HepG2 (cell line): Measurements from ENCODE around the gene ISOC2. TPM values are rescaled to one million over a fixed set of nuclear protein-coding genes. Genes with fewer than 3 reads are reported as not detected.

Source experiments
- ATAC-seq: fragments of 200-7000 bp; cut with Tn5 transposase; 3 replicates; pipeline ENCODE4 v1.9.1; 2020; ENCODE audit warnings: mild to moderate bottlenecking, moderate library complexity
- BruUV-seq: library from RNA; stranded (reverse); fragments of 400-500 nt; replicated peaks from 2 replicates; lab custom pipeline; 2021; lab: Mats Ljungman, UMichigan
- CTCF ChIA-PET: fragments of 300-600 bp; formaldehyde crosslinking; extraction: SDS; loops from one replicate; lab custom pipeline; 2021; ENCODE audit warnings: low total read pairs, inconsistent platforms, low intra/inter-chr PET ratio; lab: Yijun Ruan, JAX
- POLR2A ChIA-PET: fragments of 350-600 bp; sonication (Branson Sonifier 250); formaldehyde crosslinking; loops from one replicate; lab custom pipeline; 2020; ENCODE audit warnings: antibody characterized with exemption, inconsistent platforms; lab: Yijun Ruan, JAX
- DNase-seq: peaks from one replicate; pipeline ENCODE4 v3.0.0-alpha.2; 2015; ENCODE audit warnings: low spot score
- FAIRE-seq: peaks from 3 replicates; lab custom pipeline; 2011; peaks lifted over from hg19 to GRCh38; lab: Jason Lieb, UNC
- H2AFZ ChIP-seq: one replicate; pipeline ENCODE4 v1.6.1; 2011; ENCODE audit warnings: low read length, inconsistent platforms
- H3K27ac ChIP-seq: fragments of 300-600 bp; 3 replicates; pipeline ENCODE4 v1.8.0; 2011; ENCODE audit warnings: mixed run types, mild to moderate bottlenecking, mixed read lengths, low read length, inconsistent platforms; ENCODE audit not compliant: insufficient read depth; ENCODE audit errors: extremely low read length
- H3K27me3 ChIP-seq, 2 experiments: fragments of 200-600 bp in 1 of 2; 2 replicates in 1 of 2; 3 replicates in 1 of 2; pipeline versions ENCODE4 v1.6.0 to v1.8.0; 2011; ENCODE audit warnings: low read length in 2 of 2, mild to moderate bottlenecking in 2 of 2, moderate library complexity in 2 of 2, inconsistent platforms in 1 of 2; ENCODE audit not compliant: insufficient read depth in 2 of 2, control insufficient read depth in 1 of 2
- H3K36me3 ChIP-seq, 2 experiments: fragments of 200-600 bp in 1 of 2; replicated peaks in 1 of 2; 2 replicates in 1 of 2; 3 replicates in 1 of 2; pipeline versions ENCODE4 v1.5.1 to v1.8.0; 2011; ENCODE audit warnings: low read length in 2 of 2, inconsistent platforms in 1 of 2; ENCODE audit not compliant: insufficient read depth in 2 of 2, control insufficient read depth in 1 of 2
- H3K4me1 ChIP-seq: 2 replicates; pipeline ENCODE4 v1.5.1; 2012; ENCODE audit warnings: low read length, inconsistent platforms; ENCODE audit not compliant: insufficient read depth
- H3K4me2 ChIP-seq: 2 replicates; pipeline ENCODE4 v1.6.0; 2011; ENCODE audit warnings: low read depth, low read length, inconsistent platforms
- H3K4me3 ChIP-seq, 3 experiments: fragments of 200-600 bp in 1 of 3; sonication (generic), shearing (Covaris generic) in 1 of 3; replicated peaks in 1 of 3; 2 replicates each; pipeline ENCODE4 v1.5.1; 2011 to 2016; ENCODE audit warnings: low read length in 3 of 3, inconsistent platforms in 2 of 3, low read depth in 2 of 3, mild to moderate bottlenecking in 2 of 3, control low read depth in 1 of 3, mixed read lengths in 1 of 3; ENCODE audit not compliant: insufficient read depth in 1 of 3
- H3K79me2 ChIP-seq: one replicate; pipeline ENCODE4 v1.6.1; 2011; ENCODE audit warnings: low read length, inconsistent platforms; ENCODE audit not compliant: insufficient read depth
- H3K9ac ChIP-seq: 2 replicates; pipeline ENCODE4 v1.6.0; 2011; ENCODE audit warnings: mild to moderate bottlenecking, low read depth, low read length, inconsistent platforms; ENCODE audit not compliant: insufficient read depth
- H3K9me3 ChIP-seq: 2 replicates; pipeline ENCODE4 v1.5.1; 2012; ENCODE audit warnings: mild to moderate bottlenecking, low read length
- H4K20me1 ChIP-seq: 2 replicates; pipeline ENCODE4 v1.6.0; 2011; ENCODE audit warnings: inconsistent platforms, mild to moderate bottlenecking, low read length, moderate library complexity; ENCODE audit not compliant: insufficient read depth
- DNMT3B ChIP-seq: conservative IDR thresholded peaks from 2 replicates; pipeline ENCODE4 v1.6.1; 2016; ENCODE audit warnings: missing biosample characterization, control low read depth
- FOXM1 ChIP-seq: sonication (generic); formaldehyde crosslinking; IDR thresholded peaks from 2 replicates; pipeline ENCODE4 v1.5.0; 2020; ENCODE audit warnings: missing genetic modification reagents
- GABPA ChIP-seq, 2 experiments: IDR thresholded peaks; 2 replicates each; pipeline ENCODE4 v1.6.1; 2011 to 2016; ENCODE audit warnings: low read depth in 2 of 2, low read length in 1 of 2, missing biosample characterization in 1 of 2, missing genetic modification characterization in 1 of 2
- GABPB1 ChIP-seq: IDR thresholded peaks from 2 replicates; pipeline ENCODE4 v1.6.1; 2016; ENCODE audit warnings: mild to moderate bottlenecking, missing genetic modification reagents, moderate library complexity, missing compliant biosample characterization
- GRHL1 ChIP-seq: sonication (generic); formaldehyde crosslinking; conservative IDR thresholded peaks from 2 replicates; pipeline ENCODE4 v1.8.0; 2022; ENCODE audit warnings: missing genetic modification reagents
- HCFC1 ChIP-seq: fragments of 150-350 bp; IDR thresholded peaks from 2 replicates; pipeline ENCODE4 v1.6.1; 2014; ENCODE audit warnings: low read depth, low read length
- KAT8 ChIP-seq: IDR thresholded peaks from 2 replicates; pipeline ENCODE4 v1.6.1; 2016; ENCODE audit warnings: missing genetic modification reagents, missing compliant biosample characterization
- KLF16 ChIP-seq, 2 experiments: sonication (generic) in 1 of 2; formaldehyde crosslinking in 1 of 2; IDR thresholded peaks; 2 replicates each; pipeline versions ENCODE4 v1.6.1 to v1.8.0; 2016 to 2023; ENCODE audit warnings: missing genetic modification reagents in 2 of 2, missing compliant biosample characterization in 1 of 2
- MAFG ChIP-seq: sonication (generic); formaldehyde crosslinking; IDR thresholded peaks from 2 replicates; pipeline ENCODE4 v1.5.1; 2020; ENCODE audit warnings: mild to moderate bottlenecking, missing genetic modification reagents
- MBD4 ChIP-seq: IDR thresholded peaks from 2 replicates; pipeline ENCODE4 v1.6.1; 2012; ENCODE audit warnings: low read length, inconsistent platforms, borderline replicate concordance
- MED1 ChIP-seq: sonication (generic); formaldehyde crosslinking; IDR thresholded peaks from 2 replicates; pipeline ENCODE4 v1.4.0; 2020; ENCODE audit warnings: missing genetic modification reagents
- SAP130 ChIP-seq: IDR thresholded peaks from 2 replicates; pipeline ENCODE4 v1.6.1; 2016; ENCODE audit warnings: low read depth
- ZNF264 ChIP-seq: sonication (generic); formaldehyde crosslinking; IDR thresholded peaks from 2 replicates; pipeline ENCODE4 v1.4.0; 2020; ENCODE audit warnings: missing genetic modification reagents
- ZNF362 ChIP-seq: sonication (generic); formaldehyde crosslinking; IDR thresholded peaks from 2 replicates; pipeline ENCODE4 v1.4.0; 2020; ENCODE audit warnings: missing genetic modification reagents, mild to moderate bottlenecking, borderline replicate concordance
- ZNF414 ChIP-seq: sonication (generic); formaldehyde crosslinking; IDR thresholded peaks from 2 replicates; pipeline ENCODE4 v1.5.0; 2020; ENCODE audit warnings: missing genetic modification reagents
- ZNF672 ChIP-seq: sonication (generic); formaldehyde crosslinking; IDR thresholded peaks from 2 replicates; pipeline ENCODE4 v1.8.1; 2022; ENCODE audit warnings: missing genetic modification reagents
- ZNF777 ChIP-seq: sonication (generic); formaldehyde crosslinking; IDR thresholded peaks from 2 replicates; pipeline ENCODE4 v1.4.0; 2020; ENCODE audit warnings: missing genetic modification reagents
- ZSCAN20 ChIP-seq: sonication (generic); formaldehyde crosslinking; IDR thresholded peaks from 2 replicates; pipeline ENCODE4 v1.4.0; 2020; ENCODE audit warnings: missing genetic modification reagents, mild to moderate bottlenecking, borderline replicate concordance
- whole genome bisulfite sequencing: methylation state at CpG from one replicate; pipeline ENCODE4 v1.1.6; 2017; ENCODE audit warnings: low lambda C conversion rate; 5-methylcytosine and 5-hydroxymethylcytosine counted together
- in situ Hi-C: cut with HindIII; loops from 2 replicates; pipeline ENCODE4 v1.10.0; 2017; ENCODE audit warnings: low pct_unique_long_range_greater_than_20kb; ENCODE audit not compliant: extremely low pct_ligation_motif_present
- intact Hi-C: fragments of 100-400 bp; cut with micrococcal nuclease; formaldehyde crosslinking; loops from one replicate; pipeline ENCODE4 v1.10.0; 2022; ENCODE audit not compliant: unreplicated experiment
- polyA plus RNA-seq, 8 experiments: library from polyadenylated mRNA; depleted of rRNA in 3 of 8; stranded (reverse) in 7 of 8; unstranded in 1 of 8; fragments of >200 nt; fragmentation: Illumina TruSeq in 4 of 8; extraction: Trizol in 4 of 8; gene quantifications; 2 replicates each; pipeline versions ENCODE4 v1.2.1 to v1.2.3, GENCODE V29; 2011 to 2016; ENCODE audit warnings: low read depth in 4 of 8, missing spikeins in 1 of 8, mixed read lengths in 1 of 8; ENCODE audit not compliant: insufficient read depth in 1 of 8
- total RNA-seq, 5 experiments: library from RNA; depleted of rRNA; stranded (reverse); fragments of >200 nt; fragmentation: Illumina TruSeq; extraction: Trizol; gene quantifications; 2 replicates each; pipeline ENCODE4 v1.2.3, GENCODE V29; 2016; ENCODE audit warnings: low read depth in 1 of 5

Gene ISOC2
- total and polyA plus RNA-seq, 2 of the 13 experiments (the other 11 are each of a cell fraction or from before 2014, with no cell fraction given): 76.8 to 105 TPM

GRCh38 chr19:55472463-55472862 lies 11.0 kb upstream of the ISOC2 start:
- intact Hi-C loops (no loop called here), in situ Hi-C loops (no loop called here)
- Histone ChIP-seq H4K20me1 (no peaks in the 10 kb centered on the region), H2AFZ (no peak overlapping the region), H3K4me3 (no peak overlapping the region; a peak in 1 of 6 replicates), H3K9me3 (no peaks in the 10 kb centered on the region), H3K4me2 (peak overlapping the region; percentile 45; the same call in 1 of the 2 replicates), H3K4me1 (peaks cover 51% of the 10 kb centered on the region), H3K79me2 (no peaks in the 10 kb centered on the region), H3K9ac (peak overlapping the region; percentile 22; the same call in 1 of the 2 replicates), H3K27me3 (no peaks in the 10 kb centered on the region; a peak in 2 of 5 replicates), H3K36me3 (no peaks in the 10 kb centered on the region), H3K27ac (no peak overlapping the region)
- peak; percentile 55 for DNase-seq
- ChIA-PET POLR2A (interaction anchor here (1.4 kb wide), 1 partner anchor 11 kb away, joined by 4 read pairs; the partner anchor contains the start of gene ISOC2), CTCF (no interaction called here)
- no peak for FAIRE-seq
- WGBS: 85% methylated on average over 4 of the region's 8 CpGs
- no peak for ATAC-seq
- BruUV-seq: no TSS peak
- TF ChIP-seq ZSCAN20 (CRISPR knock-in tag) (no peak), KLF16 (CRISPR knock-in tag; IDR thresholded peaks at IDR 0.05) (no peak), HCFC1 (no peak), FOXM1 (CRISPR knock-in tag) (no peak), GRHL1 (CRISPR knock-in tag) (no peak), ZNF414 (CRISPR knock-in tag) (no peak), ZNF777 (no peak), MED1 (CRISPR knock-in tag) (no peak), MBD4 (no peak), ZNF264 (CRISPR knock-in tag) (no peak), ZNF362 (CRISPR knock-in tag) (no peak), KAT8 (peak; percentile 33; the same call in 1 of the 2 replicates), MAFG (no peak), ZNF672 (CRISPR knock-in tag) (no peak), DNMT3B (CRISPR knock-in tag) (no peak), GABPA (IDR thresholded peaks at IDR 0.05; ENCODE audit: low read depth, low read length) (peak; percentile 38), GABPA (CRISPR knock-in tag; IDR thresholded peaks at IDR 0.05; ENCODE audit: low read depth) (peak; percentile 84), GABPB1 (CRISPR knock-in tag) (peak; percentile 55), SAP130 (CRISPR knock-in tag) (peak; percentile 24; the same call in 1 of the 2 replicates)
